ENCODE results near the gene DTHD1. TPM values are rescaled to one million over a fixed set of nuclear protein-coding genes. Genes with fewer than 3 reads are reported as not detected.

The DTHD1 gene
- polyA plus RNA-seq, 10 donors, result 0.11 TPM; not detected in 9

GRCh38 chr4:36343501-36344175 is 62.2 kb downstream of the DTHD1 start:
- no peak for DNase-seq

- DNase-seq, result no peak
These were observed 67.1 kb downstream of the DTHD1 start for GRCh38 chr4:36348403-36348938.

- no peak for DNase-seq
These were observed 68.6 kb downstream of the DTHD1 start for GRCh38 chr4:36349938-36350549.

GRCh38 chr4:36351082-36351666 is 69.8 kb downstream of the DTHD1 start:
- DNase-seq, result peak; percentile 17 to 62 (median 52)

GRCh38 chr4:36353998-36354397 is 72.6 kb downstream of the DTHD1 start:
- no peak for DNase-seq

- DNase-seq, result no peak
These were observed 76.8 kb downstream of the DTHD1 start for GRCh38 chr4:36358173-36358572.

DNA sequence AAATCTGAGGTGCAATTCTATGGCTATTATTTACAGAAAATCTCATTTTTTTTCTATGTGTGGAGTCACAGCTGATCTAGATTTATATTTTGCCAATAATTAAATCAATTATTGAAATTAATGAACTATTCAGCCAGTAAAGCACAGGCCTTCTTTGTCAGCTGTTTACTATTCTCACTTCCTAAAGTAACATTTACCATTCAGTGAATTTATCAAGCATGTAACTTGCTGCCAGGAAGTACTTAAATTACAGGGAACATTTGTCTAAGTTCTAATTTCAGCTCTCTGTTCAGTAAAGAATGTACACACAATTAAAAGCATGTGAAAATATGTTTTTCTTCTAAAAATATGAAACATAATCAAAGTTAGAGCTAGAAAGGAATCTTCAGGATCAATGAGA is 79.3 kb downstream of the DTHD1 start:
- no peak for DNase-seq

DNA sequence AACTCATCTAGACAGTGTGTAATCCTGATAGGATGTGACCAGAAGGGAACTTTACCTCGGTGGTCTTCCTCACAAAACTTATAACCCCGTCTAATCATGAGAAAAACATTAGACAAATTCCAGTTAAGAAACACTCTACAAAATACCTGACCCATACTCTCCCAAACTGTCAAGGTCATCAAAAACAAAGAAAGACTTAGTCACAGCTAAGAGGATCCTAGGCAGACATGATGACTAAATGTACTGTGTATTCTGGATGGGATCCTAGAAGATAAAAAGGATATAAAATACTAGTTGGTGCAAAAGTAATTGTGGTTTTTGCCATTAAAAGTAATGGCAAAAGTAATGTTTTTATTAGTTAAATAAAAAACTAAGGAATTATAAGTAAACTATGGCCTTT is 81.6 kb downstream of the DTHD1 start:
- no peak for DNase-seq

GRCh38 chr4:36374836-36375511 is 93.6 kb downstream of the DTHD1 start:
- DNase-seq, result no peak

GRCh38 chr4:36385951-36386571 is 104.6 kb downstream of the DTHD1 start:
- peak in 2 of 3 donors; percentile 13 to 15 for DNase-seq

GRCh38 chr4:36386691-36387090 is 105.3 kb downstream of the DTHD1 start:
- peak in 1 of 3 donors; percentile 21 for DNase-seq

DNA sequence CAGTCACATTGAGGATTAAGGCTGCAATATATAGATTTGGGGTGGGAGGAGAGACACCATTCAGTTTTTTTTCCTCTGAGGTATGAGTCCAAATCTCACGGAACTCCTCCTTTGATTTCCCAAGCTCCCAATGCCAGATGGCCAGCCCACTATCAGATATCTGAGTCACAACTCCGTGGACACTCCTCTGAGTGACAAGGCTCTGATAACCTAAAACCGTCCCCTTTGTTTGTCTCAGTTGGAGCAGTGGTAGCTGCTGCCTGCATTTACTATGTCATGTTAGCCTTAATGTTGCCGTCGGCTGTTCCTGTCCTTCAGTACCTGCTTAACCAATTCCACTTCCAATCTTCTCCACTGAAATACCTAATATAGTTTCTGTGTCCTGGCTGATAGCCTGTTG is 107.3 kb downstream of the DTHD1 start:
- DNase-seq, result no peak

GRCh38 chr4:36391411-36391810 is 110.0 kb downstream of the DTHD1 start:
- DNase-seq, result no peak

- DNase-seq, result no peak
These were observed 110.6 kb downstream of the DTHD1 start for GRCh38 chr4:36392024-36392423.

DNA sequence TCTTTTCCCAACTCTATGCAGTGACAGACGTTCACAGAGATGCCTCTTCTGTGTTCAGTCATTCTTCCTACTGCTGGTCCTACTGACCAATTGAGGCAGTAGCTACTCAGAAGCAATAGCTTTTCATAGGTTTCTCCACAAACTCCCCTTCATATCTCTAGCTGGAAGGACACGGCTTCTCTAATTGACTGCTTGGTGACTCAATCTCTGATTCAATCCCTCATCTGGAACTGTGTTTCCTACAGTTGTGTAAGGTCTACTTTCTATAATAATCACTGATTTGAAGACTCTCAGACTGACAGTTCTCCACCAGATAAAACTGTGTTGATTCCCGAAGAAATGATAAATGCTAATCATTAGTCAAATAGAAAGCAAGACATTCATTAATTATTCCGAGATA is 111.5 kb downstream of the DTHD1 start:
- DNase-seq, result no peak

Other genes with a start within 250 kb of the DTHD1 start
- gene ARAP2, start 37.1 kb upstream of the DTHD1 start, polyA plus RNA-seq (ENCODE audit: insufficient read length in 10 of 10), result 1 to 10 TPM in 5 of 10 donors, under 1 TPM in 5; 0.73 to 4.2 (median 1.1) TPM

Measured in muscle of back (tissue), 11 donors.